A204.1 (cell line): Measurements from ENCODE around the gene DYNC1LI1.
"Not testable (repeated sequence)": the region's sequence is repeated elsewhere in the genome, so short reads cannot be mapped to it uniquely, and the experiment has no call there.

Source experiments
- FAIRE-seq: peaks from 2 replicates; lab custom pipeline; 2012; peaks lifted over from hg19 to GRCh38; lab: Jason Lieb, UNC

DYNC1LI1 gene

GRCh38 chr3:32578669-32579068 lies 8.0 kb upstream of the DYNC1LI1 start:
- FAIRE-seq, result not testable (repeated sequence)

DNA sequence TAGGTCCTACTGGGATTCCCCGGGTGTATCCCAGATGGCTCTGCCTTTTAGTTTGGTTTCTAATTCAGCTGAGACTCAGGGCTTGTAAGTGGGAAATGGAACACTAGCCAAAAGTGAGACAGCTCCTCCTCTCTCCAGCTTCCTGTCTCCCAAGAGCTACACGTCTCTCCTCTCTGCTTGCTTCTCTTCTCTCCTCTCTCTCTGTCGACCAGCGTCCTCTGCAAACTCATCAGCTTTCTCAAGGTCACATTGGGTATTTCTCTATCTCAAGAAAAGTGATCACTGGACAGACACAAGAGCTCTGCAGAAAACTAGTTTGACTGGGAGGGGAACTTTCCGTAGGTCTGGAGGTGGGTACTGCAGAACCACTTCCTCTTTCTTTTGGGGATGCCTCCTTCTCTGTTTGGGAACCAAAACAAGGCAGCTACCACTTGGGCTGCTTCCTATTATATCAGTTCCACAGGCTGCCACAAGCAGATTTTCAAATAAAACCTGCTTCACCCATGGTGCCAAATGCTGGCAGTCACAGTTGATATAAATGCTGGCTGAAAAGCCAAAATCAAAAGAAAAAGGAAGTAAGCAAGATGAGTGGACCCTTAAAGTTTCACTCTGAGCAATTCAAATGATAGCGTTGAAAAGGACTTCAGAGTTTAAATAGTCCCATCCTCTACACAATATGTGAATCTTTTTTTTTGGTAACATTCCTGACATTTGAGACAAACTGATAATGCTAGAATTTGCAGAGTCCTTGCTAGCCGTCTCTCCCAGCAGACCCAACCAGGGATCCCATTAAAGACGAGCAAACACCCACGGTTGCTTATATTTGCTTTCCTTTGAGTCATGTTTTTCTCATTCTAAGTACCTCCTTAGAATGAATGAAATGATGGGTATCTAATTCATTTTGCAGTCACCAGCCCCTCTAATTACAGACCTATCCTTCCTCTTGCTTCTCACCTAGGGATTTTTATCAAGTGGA lies 7.2 kb upstream of the DYNC1LI1 start:
- no peak for FAIRE-seq

- no peak for FAIRE-seq
Observed at GRCh38 chr3:32577174-32577573, 6.5 kb upstream of the DYNC1LI1 start.

GRCh38 chr3:32575451-32576113 lies 4.9 kb upstream of the DYNC1LI1 start:
- FAIRE-seq, result no peak

DNA sequence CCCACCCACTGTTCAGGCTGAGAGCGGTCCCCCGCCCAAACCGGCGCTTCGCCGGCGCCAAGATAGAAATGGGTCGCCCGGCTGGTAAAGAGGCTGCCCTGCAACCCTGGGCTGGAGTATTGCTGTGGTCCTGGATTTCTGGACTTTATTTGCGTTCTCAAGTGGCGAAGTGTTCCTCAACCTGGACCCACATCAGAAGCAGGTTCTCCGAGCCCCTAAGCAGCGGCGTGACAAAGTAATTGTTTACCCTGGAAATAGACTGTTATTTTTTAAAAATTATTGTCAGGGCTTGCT lies 481 bp upstream of the DYNC1LI1 start:
- FAIRE-seq, result no peak

- no peak for FAIRE-seq
Observed at GRCh38 chr3:32569540-32570420, 878 bp downstream of the DYNC1LI1 start.

GRCh38 chr3:32568953-32569352 lies 1.7 kb downstream of the DYNC1LI1 start:
- no peak for FAIRE-seq

DNA sequence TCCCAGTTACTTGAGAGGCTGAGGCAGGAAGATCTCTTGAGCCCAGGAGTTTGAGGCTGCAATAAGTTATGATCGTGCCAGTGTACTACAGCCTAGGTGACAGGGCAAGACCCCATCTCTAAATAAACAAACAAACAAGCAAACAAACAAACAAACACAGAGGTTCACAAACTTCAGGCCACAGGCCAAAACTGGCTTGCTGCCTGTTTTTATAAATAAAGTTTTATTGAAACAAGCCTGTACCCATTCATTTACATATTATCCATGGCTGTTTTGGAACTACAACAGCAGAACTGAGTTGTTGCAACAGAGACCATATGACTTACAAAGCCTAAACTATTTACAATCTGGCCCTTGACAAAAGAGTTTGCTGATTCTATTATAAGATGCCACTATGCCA lies 6.5 kb downstream of the DYNC1LI1 start:
- FAIRE-seq, result no peak

DNA sequence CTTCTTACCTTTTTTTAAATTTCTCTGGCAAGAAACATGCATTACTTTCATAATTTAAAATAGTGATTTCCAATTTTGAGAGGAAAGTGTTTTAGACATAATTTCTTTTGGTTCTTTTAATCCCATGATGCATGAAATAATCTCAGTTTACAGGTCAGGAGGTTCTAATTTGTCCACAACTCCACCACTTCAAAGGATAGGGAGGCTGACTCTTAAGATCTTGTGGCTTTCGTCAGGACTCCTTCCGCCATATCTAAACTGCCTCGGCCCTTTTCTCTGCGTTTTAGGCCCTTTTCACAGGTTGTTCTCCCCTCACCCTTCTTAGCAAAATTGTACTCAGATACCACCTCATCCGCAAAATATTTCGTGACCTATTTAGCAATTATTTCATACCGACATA lies 8.0 kb downstream of the DYNC1LI1 start:
- FAIRE-seq, result no peak

DNA sequence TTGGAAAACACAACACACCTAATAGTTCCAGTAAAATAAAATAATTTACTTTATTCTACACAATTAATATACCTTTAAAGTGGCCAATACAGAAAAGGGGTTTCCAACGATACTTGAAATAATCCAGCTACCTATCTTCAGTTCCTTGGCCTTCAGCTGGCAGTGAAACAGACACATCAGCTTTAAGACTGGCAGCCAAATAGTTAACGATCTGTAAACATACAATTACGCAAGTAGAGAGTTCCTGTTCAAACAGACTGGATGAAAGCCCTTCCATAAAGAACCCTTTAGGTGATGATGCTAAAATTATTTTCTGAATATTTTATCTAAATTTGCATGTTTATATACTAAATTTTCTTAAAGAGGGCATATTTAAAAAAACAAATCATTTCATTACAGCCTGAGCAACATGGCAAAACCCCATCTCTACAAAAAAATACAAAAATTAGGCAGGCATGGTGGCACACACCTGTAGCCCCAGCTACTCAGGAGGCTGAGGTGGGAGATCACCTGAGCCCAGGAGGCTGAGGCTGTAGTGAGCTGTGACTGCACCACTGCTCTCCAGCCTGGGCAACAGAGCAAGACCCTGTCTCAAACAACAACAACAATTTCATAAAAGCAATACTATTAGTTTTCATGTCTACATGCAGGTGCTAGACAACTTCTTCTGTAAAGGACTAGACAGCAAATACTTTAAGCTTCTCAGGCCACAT lies 12.9 kb downstream of the DYNC1LI1 start:
- no peak for FAIRE-seq

GRCh38 chr3:32556332-32556731 lies 14.3 kb downstream of the DYNC1LI1 start:
- no peak for FAIRE-seq

DNA sequence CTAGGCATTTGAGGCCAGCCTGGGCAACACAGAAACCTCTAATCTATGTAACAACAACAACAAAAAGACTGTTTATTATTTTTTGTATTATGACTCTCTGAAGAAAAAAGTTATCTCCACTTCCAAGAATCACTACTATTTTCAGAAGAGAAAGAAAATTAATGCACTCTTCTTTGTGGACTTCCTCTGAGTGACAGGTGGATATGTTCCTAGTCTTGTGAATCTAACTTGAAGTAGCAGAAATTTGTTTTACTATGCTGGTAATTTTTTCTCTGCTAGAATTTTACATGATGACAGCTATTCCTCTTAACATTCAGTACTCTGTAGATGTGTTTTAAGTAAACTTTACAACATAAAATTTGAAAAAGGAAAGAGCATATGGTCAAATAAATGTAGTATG lies 16.7 kb downstream of the DYNC1LI1 start:
- FAIRE-seq, result no peak

DNA sequence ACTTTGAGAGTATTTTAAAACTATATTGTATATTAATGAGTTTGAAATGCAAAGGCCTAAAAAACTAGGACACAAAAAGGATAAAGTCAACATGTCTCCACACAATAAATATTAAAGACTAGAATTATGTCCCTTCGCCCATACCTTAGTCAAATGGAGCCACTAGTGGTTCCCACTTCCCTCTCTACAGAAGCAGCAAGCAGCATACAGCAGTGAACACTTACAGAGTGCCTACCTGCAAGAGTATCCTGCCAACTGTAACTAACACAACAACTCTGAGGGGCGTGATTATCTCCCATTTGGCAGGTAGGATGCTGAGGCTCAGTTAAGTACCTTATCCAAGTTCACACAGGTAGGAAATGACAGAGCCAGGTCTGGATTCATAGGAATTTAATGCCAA lies 17.2 kb downstream of the DYNC1LI1 start:
- no peak for FAIRE-seq

DNA sequence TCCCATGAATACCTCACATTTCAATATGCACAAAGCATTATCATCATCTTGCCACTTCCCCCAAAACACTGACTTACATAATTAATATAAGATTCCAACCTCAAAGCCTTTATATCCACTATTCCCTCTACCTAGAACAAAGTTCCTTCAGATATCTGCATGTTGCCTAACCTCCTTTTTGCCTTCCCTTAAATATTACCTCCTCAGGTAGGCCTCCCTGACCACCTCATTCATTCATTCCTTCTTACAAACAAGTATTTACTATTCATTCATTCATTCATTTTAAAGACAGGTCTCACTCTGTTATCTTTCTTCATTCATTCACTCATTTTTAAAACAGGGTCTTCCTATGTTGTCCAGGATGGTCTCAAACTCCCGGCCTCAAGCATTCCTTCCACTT lies 18.6 kb downstream of the DYNC1LI1 start:
- no peak for FAIRE-seq

- no peak for FAIRE-seq
Observed at GRCh38 chr3:32551496-32551895, 19.2 kb downstream of the DYNC1LI1 start.

DNA sequence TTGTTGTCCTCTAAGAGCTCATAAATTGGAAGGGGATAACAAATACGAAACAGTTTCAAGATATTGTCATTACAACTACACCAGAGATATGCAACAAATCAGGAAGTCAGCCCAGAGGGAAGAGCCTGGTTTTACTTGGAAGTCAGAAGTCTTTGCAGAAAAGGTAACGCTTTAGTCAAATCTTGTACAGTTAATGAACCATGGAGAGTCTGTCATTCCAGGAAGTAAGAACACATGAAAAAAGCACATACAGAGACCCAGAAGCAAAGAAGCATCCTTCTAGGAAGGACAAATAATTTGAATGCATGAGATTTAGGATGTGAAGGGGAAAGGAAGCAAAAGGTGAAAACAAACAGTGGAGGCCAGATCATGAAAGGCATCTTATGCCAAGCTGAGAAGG lies 19.6 kb downstream of the DYNC1LI1 start:
- no peak for FAIRE-seq

GRCh38 chr3:32545305-32545704 lies 25.4 kb downstream of the DYNC1LI1 start:
- FAIRE-seq, result no peak

DNA sequence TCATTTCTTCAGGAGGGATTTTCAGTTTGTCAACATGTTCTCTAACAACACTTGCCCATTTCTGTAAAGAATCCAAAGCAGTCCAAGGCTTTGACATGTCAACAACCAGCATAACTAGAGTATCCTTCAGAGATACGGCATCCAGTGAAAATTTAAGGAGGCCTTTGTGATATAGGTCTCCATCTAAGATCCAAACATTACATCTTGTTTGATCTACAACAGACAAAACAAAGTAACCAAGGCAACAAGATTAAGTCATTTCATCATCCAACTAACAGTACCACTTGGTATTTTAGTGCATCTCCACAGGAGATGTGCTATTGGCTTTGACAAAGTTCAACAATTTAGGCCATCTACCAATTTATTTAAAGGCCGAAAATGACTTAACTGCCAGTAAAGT lies 25.8 kb downstream of the DYNC1LI1 start:
- no peak for FAIRE-seq

DNA sequence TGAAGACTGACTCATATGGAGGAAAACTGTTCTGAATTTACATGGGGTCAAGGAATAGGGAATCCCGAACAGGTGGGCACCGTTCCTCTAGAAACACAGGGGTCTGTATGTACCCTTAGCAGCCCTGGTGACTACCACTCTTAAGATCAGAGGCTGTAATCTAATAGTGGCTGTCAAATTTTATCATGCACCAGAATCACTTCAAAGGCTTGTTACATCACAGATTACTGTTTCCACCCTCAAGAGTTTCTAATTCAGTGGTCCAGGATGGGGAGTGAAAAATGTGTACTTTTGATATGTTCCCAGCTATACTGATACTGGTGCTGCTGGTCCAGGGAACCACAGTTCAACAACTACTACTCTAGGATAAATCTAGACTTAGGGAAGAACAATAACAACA lies 27.9 kb downstream of the DYNC1LI1 start:
- FAIRE-seq, result no peak

GRCh38 chr3:32540899-32541298 lies 29.8 kb downstream of the DYNC1LI1 start:
- FAIRE-seq, result no peak

DNA sequence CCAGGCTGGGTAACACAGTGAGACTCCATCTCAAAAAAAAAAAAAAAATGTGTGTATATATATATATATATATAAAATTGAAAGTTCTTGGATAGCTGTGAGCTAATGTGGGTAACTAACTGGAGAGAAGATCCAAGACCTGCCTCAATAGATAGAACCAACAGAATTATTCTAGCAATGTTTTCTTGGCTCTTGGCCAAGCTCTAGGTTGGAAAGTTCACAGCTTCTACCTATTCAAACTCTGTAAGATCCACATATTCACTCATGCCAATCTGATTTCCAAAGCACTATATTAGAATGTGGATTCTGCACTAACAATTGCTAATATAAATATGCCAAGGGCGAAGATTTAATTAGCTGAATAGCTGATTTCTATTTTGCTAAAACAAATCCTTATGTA lies 38.2 kb downstream of the DYNC1LI1 start:
- FAIRE-seq, result no peak

DNA sequence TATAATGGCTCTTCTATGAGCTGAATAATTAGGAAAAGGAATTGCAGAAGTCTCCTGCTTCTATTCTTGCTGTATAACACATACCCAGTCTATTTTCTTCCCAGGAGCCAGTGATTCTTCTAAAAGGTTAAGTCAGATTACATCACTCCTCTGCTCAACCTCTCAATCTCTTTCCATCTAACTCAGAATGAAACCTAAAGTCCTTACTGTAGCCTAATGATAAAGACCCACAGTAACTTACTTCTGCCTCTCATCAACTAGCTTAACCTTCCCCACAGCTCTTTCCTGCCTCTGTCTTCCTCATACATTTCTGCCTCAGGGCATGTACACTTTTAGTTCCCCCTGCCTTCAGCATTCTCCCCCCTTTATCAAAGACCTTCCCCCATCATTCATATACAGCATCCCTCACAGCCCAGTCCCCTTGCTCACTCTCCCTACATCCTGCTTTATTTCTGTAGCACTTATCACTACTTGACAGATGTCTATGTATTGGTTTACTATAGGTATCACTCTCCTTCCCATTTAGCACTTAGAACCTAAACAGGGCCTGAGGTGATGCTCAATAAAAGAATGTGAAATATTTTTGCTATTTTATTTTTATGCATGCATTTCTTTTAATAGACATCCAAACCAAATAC lies 39.5 kb downstream of the DYNC1LI1 start:
- FAIRE-seq, result no peak
